ENCODE results near the gene PHF3. TPM values are rescaled to one million over a fixed set of nuclear protein-coding genes. Genes with fewer than 3 reads are reported as not detected.

The PHF3 gene
- total and polyA plus RNA-seq, 2 donors, result 21.9 to 124 TPM

DNA sequence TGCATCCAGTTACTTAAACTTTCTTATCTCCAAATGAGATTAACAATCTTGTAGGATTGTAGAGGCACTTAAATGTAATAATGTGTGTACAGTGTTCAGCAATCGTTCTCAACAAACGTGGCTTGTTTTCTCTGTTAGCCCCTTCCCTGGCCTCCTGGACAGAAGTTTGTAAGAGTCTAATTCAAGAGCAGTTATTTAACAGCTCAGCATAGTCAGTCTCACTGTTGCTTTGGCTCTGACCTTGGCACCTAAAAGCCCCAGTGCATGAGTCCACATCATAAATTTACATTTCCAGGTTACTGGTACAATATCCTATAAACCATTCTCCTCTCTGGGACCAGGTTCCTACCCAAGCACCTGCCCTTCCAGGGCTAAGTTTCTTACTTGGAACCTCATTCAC, 11.5 kb upstream of the PHF3 start:
- no peak for DNase-seq (ENCODE audit: extremely low spot score)
- whole genome bisulfite sequencing, result 61% methylated on average over 2 of the region's 2 CpGs
- Histone ChIP-seq H3K27ac (ENCODE audit: low read depth) (no peak overlapping the region), H3K4me1 (ENCODE audit: insufficient read depth) (no peaks in the 10 kb centered on the region), H3K36me3 (ENCODE audit: insufficient read depth) (no peaks in the 10 kb centered on the region), H3K4me3 (ENCODE audit: low read depth, low read length) (no peak overlapping the region)

DNA sequence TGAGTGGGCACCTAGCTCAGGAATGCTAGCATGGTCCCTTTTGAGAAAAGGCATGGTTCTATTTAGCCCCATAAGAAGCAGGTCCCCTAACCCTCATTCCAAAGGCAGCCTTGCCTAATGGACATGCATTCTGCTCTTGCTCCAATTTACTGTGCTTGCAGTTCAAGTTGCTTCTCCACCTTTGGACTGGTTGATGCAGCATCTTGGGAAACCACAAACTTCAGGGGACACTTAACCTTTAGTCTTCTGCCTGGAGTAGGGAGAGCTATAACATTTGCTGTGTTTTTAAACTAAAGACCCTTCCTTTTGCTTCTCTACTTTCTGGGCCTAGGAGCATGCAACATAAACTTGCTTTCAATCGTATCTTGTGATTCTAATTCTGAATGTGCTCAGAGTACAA, 5.1 kb upstream of the PHF3 start:
- no peaks in the 10 kb centered on the region for H3K4me1 ChIP-seq (ENCODE audit: insufficient read depth)
- 81% methylated on average over 1 of the region's 1 CpG for WGBS
- no peak for DNase-seq (ENCODE audit: extremely low spot score)
- H3K4me3 ChIP-seq (ENCODE audit: low read depth, low read length), result no peak overlapping the region
- no peak overlapping the region for H3K27ac ChIP-seq (ENCODE audit: low read depth)
- H3K36me3 ChIP-seq (ENCODE audit: insufficient read depth), result no peaks in the 10 kb centered on the region

DNA sequence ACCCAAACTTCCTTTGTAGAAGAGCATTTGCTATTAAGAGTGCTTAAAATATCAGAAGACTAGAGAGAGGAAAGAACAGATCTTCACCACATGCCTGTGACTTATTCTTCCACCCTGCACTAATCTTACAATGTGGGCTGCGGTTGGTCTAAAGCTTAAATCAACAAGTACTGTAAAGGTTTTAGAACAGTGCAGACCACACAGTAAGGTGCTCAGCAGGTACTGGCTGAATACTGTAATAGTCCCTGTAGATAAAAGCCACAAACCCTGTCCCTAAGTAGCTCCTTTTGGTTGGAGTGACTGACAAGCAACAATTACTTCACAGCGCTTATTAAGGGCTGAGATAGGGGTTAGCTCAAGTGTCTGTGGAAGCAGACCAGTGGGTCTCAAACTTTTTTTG, 972 bp upstream of the PHF3 start:
- 42% methylated on average over 2 of the region's 2 CpGs for WGBS
- Histone ChIP-seq H3K36me3 (ENCODE audit: insufficient read depth) (no peaks in the 10 kb centered on the region), H3K4me3 (ENCODE audit: low read depth, low read length) (no peak overlapping the region), H3K27ac (ENCODE audit: low read depth) (no peak overlapping the region), H3K4me1 (ENCODE audit: insufficient read depth) (no peaks in the 10 kb centered on the region)
- DNase-seq (ENCODE audit: extremely low spot score), result no peak

DNA sequence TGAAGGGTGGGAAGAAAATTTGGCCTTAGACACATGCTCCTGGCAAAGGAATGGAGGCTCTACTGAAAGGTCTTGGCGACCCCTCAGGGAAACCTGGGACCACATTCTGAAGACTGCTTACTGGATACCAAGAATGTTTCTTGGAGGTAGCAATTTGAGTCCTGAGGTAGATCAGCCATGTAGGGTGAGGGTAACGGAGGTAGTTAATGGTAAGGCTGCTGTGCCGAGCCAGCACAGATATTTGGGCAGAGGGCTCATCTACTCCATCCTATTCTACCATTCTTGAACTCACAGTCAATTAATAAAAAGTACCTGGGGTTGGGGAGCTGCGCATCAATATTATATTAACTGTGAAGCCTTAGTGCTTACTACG, 401 bp upstream of the PHF3 start:
- no peak for DNase-seq (ENCODE audit: extremely low spot score)
- 4% methylated on average over 5 of the region's 5 CpGs for WGBS

DNA sequence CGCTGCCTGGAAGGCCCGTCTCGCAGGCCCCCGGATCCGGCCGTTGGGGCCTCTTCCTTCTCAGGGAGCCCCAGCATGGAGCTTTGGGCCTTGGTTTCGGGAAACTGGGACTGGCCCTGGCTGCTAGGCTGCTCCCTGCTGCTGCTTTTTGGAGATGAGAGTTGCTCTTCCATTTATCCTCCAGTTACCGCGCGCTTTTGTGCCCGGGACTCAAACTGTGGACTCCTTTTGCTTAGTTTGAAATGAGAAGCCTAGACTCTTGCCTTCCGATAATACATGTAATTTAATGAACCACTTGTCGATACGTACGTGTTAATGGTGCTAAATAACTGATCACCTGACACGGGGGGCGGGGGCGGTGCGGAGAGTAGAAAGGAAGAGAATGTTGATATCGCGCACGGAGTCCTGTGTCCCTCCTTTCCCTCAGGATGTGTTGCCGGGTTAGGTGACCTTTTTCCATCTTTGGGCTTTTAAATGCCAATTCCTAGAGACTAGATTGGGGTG, 968 bp downstream of the PHF3 start:
- DNase-seq (ENCODE audit: extremely low spot score), result no peak
- under 1% methylated on average over 23 of the region's 23 CpGs for WGBS
- Histone ChIP-seq H3K27ac (ENCODE audit: low read depth) (peak overlapping the region; percentile 91), H3K4me3 (ENCODE audit: low read depth, low read length) (peak overlapping the region; percentile 93), H3K36me3 (ENCODE audit: insufficient read depth) (no peaks in the 10 kb centered on the region), H3K4me1 (ENCODE audit: insufficient read depth) (no peaks in the 10 kb centered on the region)

More for the DNA sequence above, 401 bp upstream of the PHF3 start:
- H3K4me1 ChIP-seq (ENCODE audit: insufficient read depth), result no peaks in the 10 kb centered on the region
- H3K36me3 ChIP-seq (ENCODE audit: insufficient read depth), result no peaks in the 10 kb centered on the region
- H3K27ac ChIP-seq (ENCODE audit: low read depth), result peak overlapping the region; percentile 67
- peak overlapping the region; percentile 93 for H3K4me3 ChIP-seq (ENCODE audit: low read depth, low read length)

DNA sequence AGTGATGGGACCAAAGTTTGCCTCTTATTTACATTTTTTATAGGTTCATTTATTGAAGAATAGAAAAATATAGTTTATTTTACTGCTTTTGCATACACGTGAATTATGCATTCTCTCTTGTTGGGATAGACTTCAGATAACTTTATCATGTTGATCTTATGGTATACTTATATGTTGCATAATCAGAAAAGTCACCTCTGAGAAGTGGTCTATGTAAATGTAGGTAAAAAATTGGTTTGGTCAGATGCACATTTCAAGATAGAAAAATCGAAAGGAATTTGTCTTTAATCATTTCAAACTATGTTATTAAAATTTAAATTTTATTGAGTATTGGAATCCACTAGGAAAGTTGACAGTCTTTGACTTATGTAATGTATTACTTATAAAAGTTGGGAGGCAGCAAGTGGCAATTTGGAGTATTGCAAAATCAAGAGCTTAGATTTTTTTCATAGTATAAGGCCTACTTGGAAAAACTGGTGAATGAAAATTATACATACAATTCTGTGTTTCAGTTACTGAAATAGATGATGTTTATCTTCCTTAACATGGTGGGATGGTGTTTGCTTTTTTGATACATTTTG, 2.4 kb downstream of the PHF3 start:
- Histone ChIP-seq H3K27ac (ENCODE audit: low read depth) (no peak overlapping the region), H3K36me3 (ENCODE audit: insufficient read depth) (no peaks in the 10 kb centered on the region)
- no peak for DNase-seq (ENCODE audit: extremely low spot score)

DNA sequence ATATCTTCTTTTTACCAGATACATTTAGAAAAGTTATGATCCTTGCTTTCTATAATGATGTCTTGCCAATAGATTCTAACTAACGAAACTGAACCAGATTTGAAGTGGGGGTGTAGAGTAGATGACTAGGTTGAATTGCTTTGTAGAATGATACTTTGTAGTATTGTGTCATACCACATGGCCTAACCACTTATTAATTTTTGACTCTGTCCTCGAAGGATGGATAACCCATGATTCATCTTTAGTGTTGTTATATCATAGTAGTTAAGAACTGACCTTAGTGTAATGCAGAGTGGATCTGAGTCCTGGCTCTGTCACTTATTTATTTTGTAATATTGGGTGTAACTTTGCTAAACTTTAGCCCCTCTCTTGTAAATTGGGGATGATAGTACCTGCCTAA, 4.5 kb downstream of the PHF3 start:
- Histone ChIP-seq H3K36me3 (ENCODE audit: insufficient read depth) (no peaks in the 10 kb centered on the region), H3K4me3 (ENCODE audit: low read depth, low read length) (no peak overlapping the region), H3K4me1 (ENCODE audit: insufficient read depth) (no peaks in the 10 kb centered on the region), H3K27ac (ENCODE audit: low read depth) (no peak overlapping the region)
- no peak for DNase-seq (ENCODE audit: extremely low spot score)
- WGBS, result 58% methylated on average over 2 of the region's 2 CpGs

More for the DNA sequence above, 2.4 kb downstream of the PHF3 start:
- Histone ChIP-seq H3K4me1 (ENCODE audit: insufficient read depth) (no peaks in the 10 kb centered on the region), H3K4me3 (ENCODE audit: low read depth, low read length) (no peak overlapping the region)
- 45% methylated on average over 2 of the region's 2 CpGs for WGBS

DNA sequence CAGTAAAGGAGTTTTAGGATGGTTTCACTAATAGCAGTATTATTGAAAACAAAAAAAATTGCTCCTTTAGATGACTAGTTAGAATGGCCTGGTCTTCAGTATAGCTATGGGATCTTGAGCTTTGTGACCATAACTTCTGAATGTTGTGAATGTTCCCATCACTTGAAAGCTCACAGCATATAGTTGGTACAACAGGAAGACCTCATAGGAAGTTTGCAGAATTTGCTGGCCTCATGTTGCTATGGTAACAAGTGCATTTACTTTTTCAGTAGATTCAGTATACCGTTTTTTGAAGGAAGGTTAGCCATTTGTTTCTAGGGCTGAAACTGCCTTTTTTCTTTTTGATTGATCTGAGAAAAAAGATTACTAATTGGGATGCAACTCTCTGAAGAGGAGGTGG, 8.3 kb downstream of the PHF3 start:
- no peaks in the 10 kb centered on the region for H3K36me3 ChIP-seq (ENCODE audit: insufficient read depth)
- no peak overlapping the region for H3K4me3 ChIP-seq (ENCODE audit: low read depth, low read length)
- WGBS, result 13% methylated on average over 1 of the region's 1 CpG
- no peaks in the 10 kb centered on the region for H3K4me1 ChIP-seq (ENCODE audit: insufficient read depth)
- no peak overlapping the region for H3K27ac ChIP-seq (ENCODE audit: low read depth)
- DNase-seq (ENCODE audit: extremely low spot score), result no peak

DNA sequence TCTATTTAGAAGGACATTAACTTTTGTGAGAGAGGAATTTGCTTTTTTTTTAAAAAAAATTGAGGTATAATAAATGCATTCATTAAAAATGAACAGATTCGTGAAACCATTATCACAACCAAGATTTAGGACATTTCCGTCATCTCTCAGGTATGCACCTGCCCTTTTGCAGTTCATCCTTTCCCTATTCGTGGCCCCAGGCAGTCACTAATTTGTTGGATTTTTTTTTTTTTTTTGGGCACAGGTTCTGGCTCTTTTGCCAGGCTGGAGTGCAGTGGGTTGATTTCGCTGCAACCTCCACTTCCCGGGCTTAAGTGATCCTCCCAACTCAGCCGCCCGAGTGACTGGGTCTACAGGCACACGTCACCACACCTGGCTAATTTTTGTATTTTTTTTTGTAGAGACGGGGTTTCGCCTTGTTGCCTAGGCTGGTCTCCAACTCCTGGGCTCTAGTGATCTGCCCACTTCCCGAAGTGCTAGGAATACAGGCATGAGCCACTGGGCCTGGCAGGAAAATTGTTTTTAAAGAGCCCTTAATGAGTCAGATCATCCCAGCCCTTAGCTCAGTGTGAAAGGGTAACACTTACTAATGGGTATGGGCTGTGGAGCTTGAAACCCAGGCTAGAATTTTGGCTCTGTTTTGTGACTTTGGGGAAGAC, 9.2 kb downstream of the PHF3 start:
- WGBS, result 87% methylated on average over 11 of the region's 11 CpGs
- Histone ChIP-seq H3K36me3 (ENCODE audit: insufficient read depth) (no peaks in the 10 kb centered on the region), H3K27ac (ENCODE audit: low read depth) (no peak overlapping the region), H3K4me3 (ENCODE audit: low read depth, low read length) (no peak overlapping the region), H3K4me1 (ENCODE audit: insufficient read depth) (no peaks in the 10 kb centered on the region)
- DNase-seq (ENCODE audit: extremely low spot score), result no peak

DNA sequence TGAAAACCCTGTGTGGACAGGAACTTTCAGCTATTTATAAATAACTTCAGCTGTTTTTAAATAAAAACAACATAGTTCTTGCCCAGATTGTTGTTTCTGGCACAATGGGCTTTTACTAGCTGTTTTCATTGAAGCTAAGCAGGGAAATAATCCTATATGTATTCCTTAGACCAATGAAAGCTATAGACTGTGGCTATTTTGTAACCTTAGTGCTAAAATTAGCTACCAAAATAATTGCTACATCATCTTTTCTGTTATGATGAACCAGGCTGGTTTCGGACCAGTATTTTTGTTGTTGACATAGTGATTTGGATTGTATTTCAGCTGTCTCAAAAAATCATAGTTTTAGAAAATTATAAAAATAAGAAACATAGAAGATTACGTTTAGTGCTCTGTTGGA, 13.7 kb downstream of the PHF3 start:
- Histone ChIP-seq H3K4me3 (ENCODE audit: low read depth, low read length) (no peak overlapping the region), H3K4me1 (ENCODE audit: insufficient read depth) (no peaks in the 10 kb centered on the region), H3K36me3 (ENCODE audit: insufficient read depth) (no peaks in the 10 kb centered on the region), H3K27ac (ENCODE audit: low read depth) (no peak overlapping the region)
- 55% methylated on average over 2 of the region's 2 CpGs for WGBS
- DNase-seq (ENCODE audit: extremely low spot score), result no peak

DNA sequence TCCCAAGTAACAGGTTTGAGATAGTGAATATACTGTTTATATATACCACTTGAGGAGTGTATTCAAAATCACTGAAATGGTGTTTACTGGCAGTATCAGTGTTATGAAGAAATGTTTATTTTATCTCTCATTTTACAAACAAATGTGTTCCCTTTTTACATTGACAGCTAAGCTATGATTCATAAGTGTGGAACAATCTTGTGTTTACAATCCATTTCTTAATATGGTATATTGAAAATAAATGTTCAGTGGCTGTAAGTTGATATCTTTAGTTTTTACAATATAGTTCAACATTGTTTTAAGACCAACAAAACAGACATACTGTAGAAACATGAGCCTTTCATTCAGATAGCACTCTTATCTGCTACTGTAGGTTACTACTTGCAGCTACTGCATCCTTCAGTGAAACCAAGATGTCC, 14.3 kb downstream of the PHF3 start:
- no peak overlapping the region for H3K4me3 ChIP-seq (ENCODE audit: low read depth, low read length)
- no peaks in the 10 kb centered on the region for H3K36me3 ChIP-seq (ENCODE audit: insufficient read depth)
- no peak overlapping the region for H3K27ac ChIP-seq (ENCODE audit: low read depth)
- H3K4me1 ChIP-seq (ENCODE audit: insufficient read depth), result no peaks in the 10 kb centered on the region
- no peak for DNase-seq (ENCODE audit: extremely low spot score)

DNA sequence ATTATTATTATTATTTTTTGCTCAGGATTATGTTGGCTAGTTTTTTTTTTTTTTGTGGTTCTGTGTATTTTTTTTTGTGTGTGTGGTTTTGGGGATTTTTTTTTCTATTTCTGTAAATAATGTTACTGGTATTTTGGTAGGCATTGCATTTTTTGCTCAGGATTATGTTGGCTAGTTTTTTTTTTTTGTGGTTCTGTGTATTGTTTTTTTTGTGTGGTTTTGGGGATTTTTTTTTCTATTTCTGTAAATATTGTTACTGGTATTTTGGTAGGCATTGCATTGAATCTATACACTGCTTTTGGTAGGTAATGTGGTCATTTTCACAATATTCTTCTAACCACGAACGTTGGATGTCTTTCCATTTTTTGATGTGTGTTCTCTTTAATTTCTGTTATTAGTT, 17.4 kb downstream of the PHF3 start:
- Histone ChIP-seq H3K4me3 (ENCODE audit: low read depth, low read length) (no peak overlapping the region), H3K36me3 (ENCODE audit: insufficient read depth) (no peaks in the 10 kb centered on the region), H3K27ac (ENCODE audit: low read depth) (no peak overlapping the region), H3K4me1 (ENCODE audit: insufficient read depth) (no peaks in the 10 kb centered on the region)
- WGBS, result 84% methylated on average over 2 of the region's 2 CpGs
- no peak for DNase-seq (ENCODE audit: extremely low spot score)

DNA sequence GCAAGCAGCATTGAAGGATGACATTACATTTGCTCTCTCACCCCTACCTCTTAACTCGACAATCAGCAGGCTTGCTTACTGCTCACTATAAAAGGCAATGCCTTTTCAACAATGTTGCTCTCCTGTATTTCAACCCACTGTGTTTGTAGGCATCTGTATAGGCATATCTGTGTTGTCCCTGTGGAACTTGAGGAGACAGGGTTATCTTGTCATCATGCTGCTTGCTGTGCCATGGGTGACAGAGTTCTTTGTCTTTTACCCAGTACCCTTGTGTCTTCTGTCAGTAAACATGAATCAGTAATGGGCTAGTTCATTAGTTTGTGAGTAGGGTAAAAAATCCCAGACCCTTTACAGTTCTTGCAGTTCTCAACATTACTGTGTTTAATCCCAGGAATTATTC, 25.2 kb downstream of the PHF3 start:
- H3K4me1 ChIP-seq (ENCODE audit: insufficient read depth), result peaks cover 5% of the 10 kb centered on the region
- DNase-seq (ENCODE audit: extremely low spot score), result no peak
- 51% methylated on average over 1 of the region's 1 CpG for WGBS
- H3K36me3 ChIP-seq (ENCODE audit: insufficient read depth), result no peaks in the 10 kb centered on the region
- H3K4me3 ChIP-seq (ENCODE audit: low read depth, low read length), result no peak overlapping the region
- H3K27ac ChIP-seq (ENCODE audit: low read depth), result no peak overlapping the region

DNA sequence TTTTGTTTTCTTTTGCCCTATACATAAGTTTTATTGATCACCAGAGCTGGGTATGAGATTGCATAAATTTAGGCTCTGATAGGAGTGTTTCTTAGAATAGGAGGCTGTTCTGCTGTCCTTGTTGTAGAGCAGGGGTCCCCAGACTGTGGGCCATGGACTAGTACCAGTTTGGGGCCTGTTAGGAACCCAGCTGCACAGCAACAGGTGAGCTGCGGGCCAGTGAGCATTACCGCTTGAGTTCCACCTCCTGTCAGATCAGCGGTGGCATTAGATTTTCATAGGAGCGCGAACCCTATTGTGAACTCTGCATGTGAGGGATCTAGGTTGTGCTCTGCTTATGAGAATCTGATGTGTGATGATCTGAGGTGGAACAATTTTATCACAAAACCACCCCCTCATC, 26.2 kb downstream of the PHF3 start:
- DNase-seq (ENCODE audit: extremely low spot score), result no peak
- no peak overlapping the region for H3K27ac ChIP-seq (ENCODE audit: low read depth)
- no peak overlapping the region for H3K4me3 ChIP-seq (ENCODE audit: low read depth, low read length)
- H3K4me1 ChIP-seq (ENCODE audit: insufficient read depth), result peaks cover 5% of the 10 kb centered on the region
- 99% methylated on average over 5 of the region's 5 CpGs for WGBS
- no peaks in the 10 kb centered on the region for H3K36me3 ChIP-seq (ENCODE audit: insufficient read depth)
